K562 (cell line): ENCODE results near the gene TBX1. TPM values are rescaled to one million over a fixed set of nuclear protein-coding genes. Genes with fewer than 3 reads are reported as not detected.

ENCODE experiments used
- CHD7 ChIP-seq: fragments of 200-600 bp; sonication (generic); IDR thresholded peaks from one replicate; pipeline ENCODE4 v1.6.1; 2012; ENCODE audit warnings: mild to moderate bottlenecking, low read depth, low read length, inconsistent platforms
- CLOCK ChIP-seq: fragments of 250-450 bp; sonication (Bioruptor Pico); IDR thresholded peaks from 2 replicates; pipeline ENCODE4 v1.4.0; 2020; ENCODE audit warnings: mild to moderate bottlenecking, moderate library complexity, borderline replicate concordance
- FIP1L1 ChIP-seq: fragments of 200-400 bp; formaldehyde crosslinking; IDR thresholded peaks from 2 replicates; pipeline ENCODE4 v1.6.1; 2018; ENCODE audit warnings: mild to moderate bottlenecking, low read depth, low read length; ENCODE audit not compliant: poor library complexity, severe bottlenecking
- HSF4 ChIP-seq: fragments of 250-450 bp; sonication (Bioruptor Pico); IDR thresholded peaks from 2 replicates; pipeline ENCODE4 v2.1.2; 2022; ENCODE audit warnings: mild to moderate bottlenecking, moderate library complexity, borderline replicate concordance
- MAFK ChIP-seq: IDR thresholded peaks from 2 replicates; pipeline ENCODE4 v1.6.1; 2011; ENCODE audit warnings: low read length, improper control_type of control experiment
- MCM7 ChIP-seq, 2 experiments: fragments of 450-650 bp; IDR thresholded peaks; 2 replicates each; pipeline ENCODE4 v1.6.1; 2016 to 2018
- MYC ChIP-seq, 2 experiments: fragments of 250-450 bp in 1 of 2; sonication (Bioruptor Pico) in 1 of 2; IDR thresholded peaks; 2 replicates each; pipeline versions ENCODE4 v1.5.1 to v1.6.1; 2012 to 2021; ENCODE audit warnings: low read depth in 2 of 2, borderline replicate concordance in 1 of 2, improper control_type of control experiment in 1 of 2, low read length in 1 of 2, mild to moderate bottlenecking in 1 of 2, moderate library complexity in 1 of 2
- NCOA6 ChIP-seq: fragments of 450-650 bp; IDR thresholded peaks from 2 replicates; pipeline ENCODE4 v1.6.1; 2017; ENCODE audit warnings: mild to moderate bottlenecking
- NR2F6 ChIP-seq: fragments of 450-650 bp; formaldehyde crosslinking; IDR thresholded peaks from 2 replicates; pipeline ENCODE4 v1.4.0; 2020; ENCODE audit warnings: mild to moderate bottlenecking
- RFX7 ChIP-seq: fragments of 250-450 bp; sonication (Bioruptor Pico); IDR thresholded peaks from 2 replicates; pipeline ENCODE4 v1.5.1; 2021; ENCODE audit warnings: mild to moderate bottlenecking
- SETDB1 ChIP-seq: IDR thresholded peaks from one replicate; pipeline ENCODE4 v1.6.1; 2012; ENCODE audit warnings: low read length, control low read depth, inconsistent platforms
- SIN3B ChIP-seq: fragments of 450-650 bp; IDR thresholded peaks from 2 replicates; pipeline ENCODE4 v1.6.1; 2017; ENCODE audit warnings: low read depth, mild to moderate bottlenecking, moderate library complexity
- ZKSCAN3 ChIP-seq: fragments of 250-450 bp; sonication (Bioruptor Pico); IDR thresholded peaks from 2 replicates; pipeline ENCODE4 v1.4.0; 2020
- ZNF668 ChIP-seq: fragments of 250-450 bp; sonication (Bioruptor Pico); IDR thresholded peaks from 2 replicates; pipeline ENCODE4 v1.8.0; 2022; ENCODE audit warnings: mild to moderate bottlenecking, inconsistent platforms
- ZNF707 ChIP-seq: fragments of 250-450 bp; sonication (Bioruptor Pico); conservative IDR thresholded peaks from 2 replicates; pipeline ENCODE4 v1.8.0; 2022; ENCODE audit warnings: inconsistent platforms, mild to moderate bottlenecking, moderate library complexity
- ZNF830 ChIP-seq: fragments of 250-450 bp; sonication (Bioruptor Pico); IDR thresholded peaks from 2 replicates; pipeline ENCODE4 v1.5.0; 2021; ENCODE audit warnings: mild to moderate bottlenecking
- polyA plus RNA-seq, 8 experiments: library from polyadenylated mRNA; depleted of rRNA in 4 of 8; stranded (reverse) in 5 of 8; unstranded in 3 of 8; fragments of >200 nt; fragmentation: Nextera tagmentation in 2 of 8; fragmentation: Illumina TruSeq in 1 of 8; extraction: Ambion mirVana in 2 of 8; extraction: Trizol in 1 of 8; gene quantifications; 2 replicates each; pipeline versions ENCODE4 v1.2.1 to v1.2.3, GENCODE V29; 2011 to 2014; ENCODE audit warnings: inconsistent platforms in 1 of 8, missing spikeins in 1 of 8
- total RNA-seq, 7 experiments: library from RNA; depleted of rRNA in 6 of 7; stranded (reverse); fragments of >200 nt in 6 of 7; fragmentation: Illumina TruSeq in 2 of 7; extraction: Trizol in 2 of 7; gene quantifications; 2 replicates each; pipeline versions ENCODE4 v1.2.1 to v1.2.3, GENCODE V29; 2011 to 2021; ENCODE audit warnings: low replicate concordance in 1 of 7

The TBX1 gene
- total and polyA plus RNA-seq, 9 of the 15 experiments (the other 6 are each of a cell fraction or from before 2014, with no cell fraction given) = 0.07 to 35.0 (median 3.9) TPM

GRCh38 chr22:19814428-19814827, 53.9 kb downstream of the TBX1 start (continued):
- peak; percentile 73 for TF ChIP-seq CHD7
- 0 out of 2 replicates have a peak, but pooled peaks have one; percentile 54 for TF ChIP-seq CLOCK (CRISPR knock-in tag)
- TF ChIP-seq ZNF707 = 0 out of 2 replicates have a peak, but pooled peaks have one; percentile 13
- 0 out of 2 replicates have a peak, but pooled peaks have one; percentile 13 for TF ChIP-seq ZKSCAN3 (CRISPR knock-in tag)
- TF ChIP-seq ZNF668 (CRISPR knock-in tag) = peak; percentile 43; the same call in 1 of the 2 replicates
- TF ChIP-seq MCM7 (IDR thresholded peaks at IDR 0.05) = no peak
- 0 out of 2 replicates have a peak, but pooled peaks have one; percentile 62 for TF ChIP-seq NR2F6
- TF ChIP-seq NCOA6 = no peak
- TF ChIP-seq HSF4 (CRISPR knock-in tag) = no peak
- peak; percentile 25; the same call in 1 of the 2 replicates for TF ChIP-seq ZNF830 (CRISPR knock-in tag)
- no peak for TF ChIP-seq SIN3B
- no peak for TF ChIP-seq FIP1L1
- peak; percentile 89 for TF ChIP-seq SETDB1
- TF ChIP-seq RFX7 (CRISPR knock-in tag) = no peak
- 0 out of 2 replicates have a peak, but pooled peaks have one; percentile 2 for TF ChIP-seq MAFK
- TF ChIP-seq MYC (IDR thresholded peaks at IDR 0.05; ENCODE audit: low read depth, low read length) = no peak
- peak; percentile 4; the same call in 1 of the 2 replicates for TF ChIP-seq MYC (CRISPR knock-in tag; IDR thresholded peaks at IDR 0.05; ENCODE audit: borderline replicate concordance, low read depth)
